GM23338 (cell line): ENCODE results near the gene LLGL1. TPM values are rescaled to one million over a fixed set of nuclear protein-coding genes. Genes with fewer than 3 reads are reported as not detected.
"Not testable (repeated sequence)": the region's sequence is repeated elsewhere in the genome, so short reads cannot be mapped to it uniquely, and the experiment has no call there.

Experiments used
- ATAC-seq: fragments of 200-7000 bp; cut with Tn5 transposase; 3 replicates; pipeline ENCODE4 v1.9.1; 2020
- DNase-seq: peaks from one replicate; pipeline ENCODE4 v3.0.0-alpha.2; 2015; ENCODE audit warnings: low spot score
- H2AFZ ChIP-seq: fragments of 200-600 bp; sonication (generic); 2 replicates; pipeline ENCODE4 v1.8.0; 2016; ENCODE audit warnings: antibody characterized with exemption, mild to moderate bottlenecking, moderate library complexity
- H3F3A ChIP-seq: fragments of 200-600 bp; sonication (generic); replicated peaks from 2 replicates; pipeline ENCODE4 v1.8.0; 2017; ENCODE audit warnings: antibody characterized with exemption, mixed run types, low read depth
- H3K27ac ChIP-seq: fragments of 200-600 bp; sonication (generic); 2 replicates; pipeline ENCODE4 v1.6.1; 2016; ENCODE audit warnings: low read depth
- H3K27me3 ChIP-seq: fragments of 200-600 bp; sonication (generic); 2 replicates; pipeline ENCODE4 v1.8.0; 2016; ENCODE audit warnings: mild to moderate bottlenecking, mixed run types, moderate library complexity; ENCODE audit not compliant: insufficient read depth
- H3K36me3 ChIP-seq: fragments of 200-600 bp; sonication (generic); 2 replicates; pipeline ENCODE4 v1.8.0; 2016; ENCODE audit warnings: mild to moderate bottlenecking; ENCODE audit not compliant: insufficient read depth
- H3K4me1 ChIP-seq: fragments of 200-600 bp; sonication (generic); 2 replicates; pipeline ENCODE4 v1.8.0; 2016; ENCODE audit warnings: mild to moderate bottlenecking, moderate library complexity; ENCODE audit not compliant: insufficient read depth
- H3K4me2 ChIP-seq: fragments of 200-600 bp; sonication (generic); 2 replicates; pipeline ENCODE4 v1.7.1; 2017; ENCODE audit warnings: mixed run types
- H3K4me3 ChIP-seq: fragments of 200-600 bp; sonication (generic); 2 replicates; pipeline ENCODE4 v1.6.1; 2016; ENCODE audit warnings: mixed run types
- H3K79me2 ChIP-seq: fragments of 200-600 bp; sonication (generic); replicated peaks from 2 replicates; pipeline ENCODE4 v1.8.0; 2017; ENCODE audit warnings: mild to moderate bottlenecking; ENCODE audit not compliant: insufficient read depth
- H3K9me2 ChIP-seq: fragments of 200-600 bp; sonication (generic); 2 replicates; pipeline ENCODE4 v1.8.0; 2017; ENCODE audit not compliant: insufficient read depth
- H4K20me1 ChIP-seq: fragments of 200-600 bp; sonication (generic); replicated peaks from 2 replicates; pipeline ENCODE4 v1.8.0; 2017; ENCODE audit warnings: mild to moderate bottlenecking; ENCODE audit not compliant: insufficient read depth
- H3K27ac Mint-ChIP-seq: 2 replicates; pipeline ENCODE4 v1.8.0; 2020; ENCODE audit warnings: inconsistent platforms, mild to moderate bottlenecking, moderate library complexity, mixed read lengths
- H3K27me3 Mint-ChIP-seq: 3 replicates; pipeline ENCODE4 v1.8.0; 2022; ENCODE audit warnings: low read depth, mild to moderate bottlenecking, moderate library complexity, mixed read lengths, inconsistent platforms; ENCODE audit not compliant: insufficient read depth, poor library complexity
- H3K36me3 Mint-ChIP-seq: 3 replicates; pipeline ENCODE4 v1.8.0; 2021; ENCODE audit warnings: low read depth, mild to moderate bottlenecking, inconsistent platforms, moderate library complexity, mixed read lengths
- H3K4me1 Mint-ChIP-seq: 3 replicates; pipeline ENCODE4 v1.8.0; 2020; ENCODE audit warnings: mild to moderate bottlenecking, inconsistent platforms, mixed read lengths
- H3K4me3 Mint-ChIP-seq: 3 replicates; pipeline ENCODE4 v1.8.0; 2021; ENCODE audit warnings: moderate library complexity, mild to moderate bottlenecking, inconsistent platforms, mixed read lengths
- H3K9me3 Mint-ChIP-seq: 3 replicates; pipeline ENCODE4 v1.8.0; 2020; ENCODE audit warnings: moderate library complexity, mild to moderate bottlenecking, inconsistent platforms, mixed read lengths
- CREB1 ChIP-seq: fragments of 250-450 bp; sonication (Bioruptor Pico); IDR thresholded peaks from 2 replicates; pipeline ENCODE4 v1.5.0; 2020; ENCODE audit warnings: low read depth, mild to moderate bottlenecking, moderate library complexity
- ETS1 ChIP-seq: IDR thresholded peaks from 2 replicates; pipeline ENCODE4 v1.6.1; 2016; ENCODE audit warnings: antibody characterized with exemption
- EZH2phosphoT487 ChIP-seq: fragments of 200-600 bp; sonication (generic); IDR thresholded peaks from one replicate; pipeline ENCODE4 v1.8.1; 2018; ENCODE audit warnings: antibody characterized with exemption; ENCODE audit not compliant: unreplicated experiment
- JUNB ChIP-seq: IDR thresholded peaks from one replicate; pipeline ENCODE4 v1.6.1; 2016; ENCODE audit warnings: antibody characterized with exemption; ENCODE audit not compliant: unreplicated experiment
- NANOG ChIP-seq: IDR thresholded peaks from 2 replicates; pipeline ENCODE4 v1.6.1; 2016; ENCODE audit warnings: antibody characterized with exemption, borderline replicate concordance
- POLR2AphosphoS5 ChIP-seq: IDR thresholded peaks from 2 replicates; pipeline ENCODE4 v1.6.1; 2016; ENCODE audit warnings: antibody characterized with exemption, low read depth
- ZNF114 ChIP-seq: fragments of 250-450 bp; sonication (Bioruptor Pico); IDR thresholded peaks from 2 replicates; pipeline ENCODE4 v1.5.0; 2020; ENCODE audit warnings: mild to moderate bottlenecking, moderate library complexity
- ZNF462 ChIP-seq: fragments of 250-450 bp; sonication (Bioruptor Pico); IDR thresholded peaks from 2 replicates; pipeline ENCODE4 v1.5.0; 2020; ENCODE audit warnings: mild to moderate bottlenecking, moderate library complexity
- polyA plus RNA-seq: library from polyadenylated mRNA; unstranded; fragments of >200 nt; fragmentation: Nextera tagmentation; extraction: Ambion mirVana; gene quantifications from 2 replicates; pipeline ENCODE4 v1.2.1, GENCODE V29; 2016
- total RNA-seq: library from RNA; depleted of rRNA; stranded (reverse); fragments of >200 nt; shearing (Covaris generic); gene quantifications from 2 replicates; pipeline ENCODE4 v1.2.3, GENCODE V29; 2014

LLGL1 gene
- total and polyA plus RNA-seq, 2 experiments from 2014 or later = 5.9 to 129 TPM

GRCh38 chr17:18213666-18214270 is 11.7 kb upstream of the LLGL1 start:
- H3K9me2 ChIP-seq = no peaks in the 10 kb centered on the region
- H3K4me3 Mint-ChIP-seq = no peak overlapping the region
- peaks cover 2% of the 10 kb centered on the region; the same call in 2 of the 3 replicates for H3K4me1 Mint-ChIP-seq
- H3K27ac ChIP-seq = no peak overlapping the region
- H3K27me3 ChIP-seq = no peaks in the 10 kb centered on the region
- peaks cover 6% of the 10 kb centered on the region for H3K27me3 Mint-ChIP-seq
- no peak for ATAC-seq
- H3K4me2 ChIP-seq = no peak overlapping the region
- no peaks in the 10 kb centered on the region for H3K4me1 ChIP-seq
- no peak overlapping the region for H3K4me3 ChIP-seq
- H3K9me3 Mint-ChIP-seq = no peaks in the 10 kb centered on the region
- no peak for TF ChIP-seq ETS1
- TF ChIP-seq POLR2AphosphoS5 = no peak
- TF ChIP-seq NANOG = no peak
- no peak for TF ChIP-seq EZH2phosphoT487
- TF ChIP-seq ZNF114 (CRISPR knock-in tag) = no peak
- no peak for TF ChIP-seq JUNB
- TF ChIP-seq ZNF462 = no peak
- no peak for TF ChIP-seq CREB1 (CRISPR knock-in tag)
- H4K20me1 ChIP-seq = 0 out of 2 replicates have a peak, but pooled peaks cover 2% of the 10 kb centered on the region
- peaks cover 21% of the 10 kb centered on the region for H3K36me3 Mint-ChIP-seq
- DNase-seq = no peak
- 0 out of 2 replicates have a peak, but pooled peaks cover 5% of the 10 kb centered on the region for H3F3A ChIP-seq
- no peak overlapping the region for H2AFZ ChIP-seq
- H3K79me2 ChIP-seq = no peaks in the 10 kb centered on the region
- peaks cover 11% of the 10 kb centered on the region; the same call in 1 of the 2 replicates for H3K36me3 ChIP-seq
- H3K27ac Mint-ChIP-seq = no peak overlapping the region

GRCh38 chr17:18216906-18217305 is 8.5 kb upstream of the LLGL1 start:
- not testable (repeated sequence) for H3K79me2 ChIP-seq, H2AFZ ChIP-seq, H3K9me2 ChIP-seq, H3K4me2 ChIP-seq, H3F3A ChIP-seq, H3K9me3 Mint-ChIP-seq, ATAC-seq, DNase-seq, H3K4me1 ChIP-seq, H3K27ac Mint-ChIP-seq, H3K4me1 Mint-ChIP-seq, H3K27me3 ChIP-seq, H3K4me3 Mint-ChIP-seq, H3K36me3 Mint-ChIP-seq, H3K36me3 ChIP-seq, H3K27me3 Mint-ChIP-seq, H4K20me1 ChIP-seq, H3K27ac ChIP-seq, H3K4me3 ChIP-seq
